Suprapubic skin (tissue), 4 donors: ENCODE measurements around the gene FCRLA. TPM values are rescaled to one million over a fixed set of nuclear protein-coding genes. Genes with fewer than 3 reads are reported as not detected.
"Not testable (repeated sequence)": the region's sequence is repeated elsewhere in the genome, so short reads cannot be mapped to it uniquely, and the experiment has no call there.

Experiments
- DNase-seq, 2 donors: peaks; one replicate each; pipeline ENCODE4 v3.0.0-alpha.2; 2019; ENCODE audit warnings: low spot score in 2 of 2
- H3K27ac ChIP-seq: fragments of 200-600 bp; sonication (generic); one replicate; pipeline ENCODE4 v1.5.1; 2019
- H3K27me3 ChIP-seq: fragments of 200-600 bp; sonication (generic); one replicate; pipeline ENCODE4 v1.5.1; 2019
- H3K36me3 ChIP-seq: fragments of 200-600 bp; sonication (generic); one replicate; pipeline ENCODE4 v1.5.1; 2019
- H3K4me1 ChIP-seq: fragments of 200-600 bp; sonication (generic); one replicate; pipeline ENCODE4 v1.5.1; 2019
- H3K4me3 ChIP-seq: fragments of 200-600 bp; sonication (generic); one replicate; pipeline ENCODE4 v1.5.1; 2019; ENCODE audit warnings: mild to moderate bottlenecking
- H3K9me3 ChIP-seq: fragments of 200-600 bp; sonication (generic); one replicate; pipeline ENCODE4 v1.5.1; 2019
- EP300 ChIP-seq: sonication (generic); formaldehyde crosslinking; IDR thresholded peaks from one replicate; pipeline ENCODE4 v1.6.1; 2017; ENCODE audit warnings: antibody characterized with exemption
- POLR2A ChIP-seq, 2 donors: fragments of 450-650 bp; IDR thresholded peaks; one replicate each; pipeline ENCODE4 v1.6.1; 2017; ENCODE audit warnings: antibody characterized with exemption in 2 of 2, mild to moderate bottlenecking in 2 of 2, moderate library complexity in 2 of 2
- POLR2AphosphoS5 ChIP-seq, 3 donors: sonication (generic); formaldehyde crosslinking; IDR thresholded peaks; one replicate each; pipeline ENCODE4 v1.6.1; 2017; ENCODE audit warnings: antibody characterized with exemption in 3 of 3
- WGBS: methylation state at CpG from one replicate; pipeline ENCODE4 v1.1.5; 2018; 5-methylcytosine and 5-hydroxymethylcytosine counted together
- total RNA-seq, 4 donors: library from RNA; depleted of rRNA; stranded (reverse); fragments of >200 nt; gene quantifications; one replicate each; pipeline ENCODE4 v1.1.0, GENCODE V29; 2016
- TF ChIP-seq, protein P1 (sequence below), 2 donors: fragments of 200-600 bp in 1 of 2; fragments of 450-650 bp in 1 of 2; sonication (generic) in 1 of 2; IDR thresholded peaks; one replicate each; pipeline ENCODE4 v1.5.1; 2016 to 2019; ENCODE audit warnings: antibody characterized with exemption in 2 of 2, mild to moderate bottlenecking in 1 of 2, moderate library complexity in 1 of 2

Gene FCRLA
- total RNA-seq, 4 donors from 2014 or later, result 1.0 to 6.6 (median 1.6) TPM; not detected in 1

DNA sequence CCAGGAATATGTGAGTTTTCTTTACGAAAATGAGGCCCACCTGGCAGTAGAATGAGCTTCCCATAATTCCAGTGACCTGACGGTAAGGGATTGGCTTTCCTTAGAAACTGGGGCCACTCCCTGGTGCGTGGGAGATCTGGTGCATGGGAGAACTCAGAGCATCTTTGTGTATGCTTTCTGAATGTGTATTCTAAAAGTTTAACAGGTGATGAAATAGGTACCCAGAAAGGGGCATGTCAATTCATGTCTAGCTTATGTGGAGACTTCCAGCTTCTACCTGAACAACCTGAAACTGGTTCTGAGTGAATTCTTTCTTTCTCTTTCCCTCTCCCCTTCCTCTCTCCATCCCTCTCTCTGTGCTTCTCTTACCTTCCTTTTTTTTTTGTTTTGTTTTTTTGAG is 15.2 kb upstream of the FCRLA start:
- 82% methylated on average over 3 of the region's 3 CpGs for WGBS
- H3K4me1 ChIP-seq, result no peaks in the 10 kb centered on the region
- DNase-seq, result no peak

DNA sequence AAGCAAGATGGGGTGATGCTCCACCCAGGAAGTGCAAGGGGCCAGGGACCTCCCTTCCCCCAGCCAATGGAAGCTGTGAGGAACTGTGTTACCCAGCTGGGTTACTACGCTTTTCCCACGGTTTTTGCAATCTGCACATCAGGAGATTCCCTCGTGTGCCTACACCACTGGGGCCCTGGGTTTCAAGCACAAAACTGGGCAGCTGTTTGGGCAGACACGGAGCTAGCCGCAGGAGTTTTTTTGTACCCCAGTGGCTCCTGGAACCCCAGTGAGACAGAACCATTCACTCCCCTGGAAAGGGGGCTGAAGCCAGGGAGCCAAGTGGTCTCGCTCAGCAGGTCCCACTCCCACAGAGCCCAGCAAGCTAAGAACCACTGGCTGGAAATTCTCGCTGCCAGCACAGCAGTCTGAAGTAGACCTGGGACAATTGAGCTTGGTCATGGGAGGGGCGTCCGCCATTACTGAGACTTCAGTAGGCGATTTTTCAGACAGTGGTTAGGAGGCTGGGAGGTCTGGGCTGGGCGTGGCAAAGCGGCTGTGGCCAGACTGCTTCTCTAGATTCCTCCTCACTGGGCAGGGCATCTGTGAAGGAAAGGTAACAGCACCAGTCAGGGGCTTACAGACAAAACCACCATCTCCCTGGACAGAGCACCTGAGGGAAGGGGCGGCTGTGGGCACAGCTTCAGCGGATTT is 13.9 kb upstream of the FCRLA start:
- H3K4me1 ChIP-seq, H3K27ac ChIP-seq, H3K36me3 ChIP-seq, DNase-seq, H3K4me3 ChIP-seq, H3K9me3 ChIP-seq: not testable (repeated sequence)
- 83% methylated on average over 8 of the region's 14 CpGs for WGBS
- H3K27me3 ChIP-seq, result peaks cover 26% of the 10 kb centered on the region

More for the DNA sequence above, 15.2 kb upstream of the FCRLA start:
- no peaks in the 10 kb centered on the region for H3K36me3 ChIP-seq
- no peak overlapping the region for H3K27ac ChIP-seq
- H3K4me3 ChIP-seq, result no peak overlapping the region
- peaks cover 31% of the 10 kb centered on the region for H3K27me3 ChIP-seq
- no peaks in the 10 kb centered on the region for H3K9me3 ChIP-seq
- TF ChIP-seq EP300, result no peak
- TF ChIP-seq, protein P1, sequence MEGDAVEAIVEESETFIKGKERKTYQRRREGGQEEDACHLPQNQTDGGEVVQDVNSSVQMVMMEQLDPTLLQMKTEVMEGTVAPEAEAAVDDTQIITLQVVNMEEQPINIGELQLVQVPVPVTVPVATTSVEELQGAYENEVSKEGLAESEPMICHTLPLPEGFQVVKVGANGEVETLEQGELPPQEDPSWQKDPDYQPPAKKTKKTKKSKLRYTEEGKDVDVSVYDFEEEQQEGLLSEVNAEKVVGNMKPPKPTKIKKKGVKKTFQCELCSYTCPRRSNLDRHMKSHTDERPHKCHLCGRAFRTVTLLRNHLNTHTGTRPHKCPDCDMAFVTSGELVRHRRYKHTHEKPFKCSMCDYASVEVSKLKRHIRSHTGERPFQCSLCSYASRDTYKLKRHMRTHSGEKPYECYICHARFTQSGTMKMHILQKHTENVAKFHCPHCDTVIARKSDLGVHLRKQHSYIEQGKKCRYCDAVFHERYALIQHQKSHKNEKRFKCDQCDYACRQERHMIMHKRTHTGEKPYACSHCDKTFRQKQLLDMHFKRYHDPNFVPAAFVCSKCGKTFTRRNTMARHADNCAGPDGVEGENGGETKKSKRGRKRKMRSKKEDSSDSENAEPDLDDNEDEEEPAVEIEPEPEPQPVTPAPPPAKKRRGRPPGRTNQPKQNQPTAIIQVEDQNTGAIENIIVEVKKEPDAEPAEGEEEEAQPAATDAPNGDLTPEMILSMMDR (IDR thresholded peaks at IDR 0.05), result no peak
- no peak for TF ChIP-seq POLR2A (IDR thresholded peaks at IDR 0.05)
- TF ChIP-seq POLR2AphosphoS5 (IDR thresholded peaks at IDR 0.05), result no peak

DNA sequence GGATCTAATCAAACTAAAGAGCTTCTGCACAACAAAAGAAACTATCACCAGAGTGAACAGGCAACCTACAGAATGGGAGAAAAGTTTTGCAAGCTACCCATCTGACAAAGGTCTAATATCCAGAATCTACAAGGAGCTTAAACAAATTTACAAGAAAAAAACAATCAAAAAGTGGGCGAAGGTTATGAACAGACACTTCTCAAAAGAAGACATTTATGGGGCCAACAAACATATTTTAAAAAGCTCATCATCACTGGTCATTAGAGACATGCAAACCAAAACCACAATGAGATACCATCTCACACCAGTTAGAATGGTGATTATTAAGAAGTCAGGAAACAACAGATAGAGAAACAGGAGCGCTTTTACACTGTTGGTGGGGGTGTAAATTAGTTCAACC is 8.7 kb upstream of the FCRLA start:
- not testable (repeated sequence) for H3K9me3 ChIP-seq, H3K36me3 ChIP-seq, H3K4me1 ChIP-seq, DNase-seq, H3K27ac ChIP-seq, H3K27me3 ChIP-seq, H3K4me3 ChIP-seq
- WGBS, result 92% methylated on average over 2 of the region's 2 CpGs

DNA sequence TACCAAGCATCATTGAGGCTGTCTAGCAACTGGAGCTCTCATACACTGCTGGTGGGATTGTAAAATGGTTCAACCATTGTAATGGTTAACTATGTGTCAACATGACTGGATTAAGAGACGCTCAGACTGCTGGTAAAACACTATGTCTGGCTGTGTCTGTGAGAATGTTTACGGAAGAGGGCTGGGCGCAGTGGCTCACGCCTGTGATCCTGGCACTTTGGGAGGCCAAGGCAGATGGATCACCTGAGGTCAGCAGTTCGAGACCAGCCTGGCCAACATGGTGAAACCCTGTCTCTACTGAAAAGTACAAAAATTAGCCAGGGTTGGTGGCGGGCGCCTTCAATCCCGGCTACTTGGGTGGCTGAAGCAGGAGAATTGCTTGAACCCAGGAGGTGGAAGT is 4.8 kb upstream of the FCRLA start:
- H3K9me3 ChIP-seq, result no peaks in the 10 kb centered on the region
- no peak overlapping the region for H3K4me3 ChIP-seq
- H3K27me3 ChIP-seq, result no peaks in the 10 kb centered on the region
- no peak overlapping the region for H3K27ac ChIP-seq
- DNase-seq, result no peak
- TF ChIP-seq, protein P1 (IDR thresholded peaks at IDR 0.05), result no peak
- TF ChIP-seq POLR2AphosphoS5 (IDR thresholded peaks at IDR 0.05), result no peak
- no peak for TF ChIP-seq POLR2A (IDR thresholded peaks at IDR 0.05)
- no peak for TF ChIP-seq EP300
- H3K4me1 ChIP-seq, result no peaks in the 10 kb centered on the region
- 91% methylated on average over 8 of the region's 8 CpGs for WGBS
- no peaks in the 10 kb centered on the region for H3K36me3 ChIP-seq

DNA sequence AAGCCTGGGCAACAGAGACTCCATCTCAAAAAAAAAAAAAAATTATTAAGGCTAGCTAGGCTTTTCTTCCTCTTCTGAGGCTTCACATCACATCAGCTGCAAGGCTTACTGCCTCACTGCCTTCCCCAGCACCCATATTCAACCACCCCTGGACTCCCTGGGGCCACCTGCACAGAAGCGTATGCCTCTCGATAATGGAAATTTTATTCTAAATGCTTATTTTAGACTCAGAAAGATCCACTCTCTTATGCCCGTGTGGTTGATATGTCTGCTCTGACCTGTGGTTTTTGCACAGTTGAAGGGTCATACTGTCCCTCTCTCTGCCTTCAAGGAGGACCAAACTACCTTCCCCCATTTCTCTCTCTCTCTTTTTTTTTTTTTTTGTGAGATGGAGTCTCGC is 1.5 kb upstream of the FCRLA start:
- Histone ChIP-seq H3K27ac (no peak overlapping the region), H3K4me3 (no peak overlapping the region), H3K36me3 (no peaks in the 10 kb centered on the region), H3K9me3 (no peaks in the 10 kb centered on the region), H3K4me1 (no peaks in the 10 kb centered on the region), H3K27me3 (no peaks in the 10 kb centered on the region)
- TF ChIP-seq, protein P1 (IDR thresholded peaks at IDR 0.05), result no peak
- TF ChIP-seq EP300 (no peak), POLR2AphosphoS5 (IDR thresholded peaks at IDR 0.05) (no peak), POLR2A (IDR thresholded peaks at IDR 0.05) (no peak)
- DNase-seq, result no peak
- WGBS, result 84% methylated on average over 4 of the region's 4 CpGs

DNA sequence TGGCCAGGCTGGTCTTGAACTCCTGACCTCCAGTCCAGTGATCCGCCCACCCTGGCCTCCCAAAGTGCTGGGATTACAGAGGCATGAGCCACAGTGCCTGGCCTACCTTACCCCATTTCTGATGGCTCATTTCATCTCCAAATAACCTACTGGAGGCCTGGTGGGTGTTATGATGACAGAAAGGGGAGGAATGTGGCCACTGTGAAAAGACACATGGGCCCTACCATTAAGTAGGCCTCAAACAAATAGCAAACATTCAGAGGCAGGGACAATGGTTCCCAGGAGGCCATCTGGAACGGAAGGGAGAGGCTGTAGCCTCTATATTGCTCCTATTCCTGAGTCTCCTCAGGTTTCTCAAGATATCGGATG is 932 bp upstream of the FCRLA start:
- no peaks in the 10 kb centered on the region for H3K4me1 ChIP-seq
- no peaks in the 10 kb centered on the region for H3K36me3 ChIP-seq
- no peaks in the 10 kb centered on the region for H3K9me3 ChIP-seq
- H3K4me3 ChIP-seq, result no peak overlapping the region
- 83% methylated on average over 3 of the region's 3 CpGs for WGBS
- no peak for DNase-seq
- H3K27me3 ChIP-seq, result no peaks in the 10 kb centered on the region
- no peak overlapping the region for H3K27ac ChIP-seq
- no peak for TF ChIP-seq EP300
- TF ChIP-seq, protein P1 (IDR thresholded peaks at IDR 0.05), result no peak
- TF ChIP-seq POLR2AphosphoS5 (IDR thresholded peaks at IDR 0.05), result no peak
- no peak for TF ChIP-seq POLR2A (IDR thresholded peaks at IDR 0.05)
